Parathyroid adenoma (tissue), 2 donors: ENCODE data around the gene EEFSEC.

Experiments
- H2AFZ ChIP-seq: fragments of 300-600 bp; sonication (generic); one replicate; pipeline ENCODE4 v1.7.0; 2017; ENCODE audit warnings: antibody characterized with exemption, mild to moderate bottlenecking
- H3K27ac ChIP-seq: fragments of 300-600 bp; sonication (generic); one replicate; pipeline ENCODE4 v1.7.0; 2017
- H3K27me3 ChIP-seq: fragments of 300-600 bp; sonication (generic); one replicate; pipeline ENCODE4 v1.7.0; 2017; ENCODE audit warnings: low read length; ENCODE audit not compliant: control insufficient read depth, insufficient read depth
- H3K36me3 ChIP-seq: fragments of 300-600 bp; sonication (generic); one replicate; pipeline ENCODE4 v1.7.0; 2017; ENCODE audit warnings: low read length; ENCODE audit not compliant: control insufficient read depth, insufficient read depth
- H3K4me1 ChIP-seq: fragments of 300-600 bp; sonication (generic); one replicate; pipeline ENCODE4 v1.7.0; 2017; ENCODE audit warnings: control low read depth
- H3K4me2 ChIP-seq: fragments of 300-600 bp; sonication (generic); one replicate; pipeline ENCODE4 v1.7.0; 2017; ENCODE audit warnings: low read length
- H3K4me3 ChIP-seq: fragments of 300-600 bp; sonication (generic); one replicate; pipeline ENCODE4 v1.7.0; 2017; ENCODE audit warnings: low read depth, low read length
- H3K79me2 ChIP-seq: fragments of 300-600 bp; sonication (generic); one replicate; pipeline ENCODE4 v1.7.0; 2017; ENCODE audit warnings: control low read depth
- H3K9ac ChIP-seq: fragments of 300-600 bp; sonication (generic); one replicate; pipeline ENCODE4 v1.7.0; 2017; ENCODE audit warnings: mild to moderate bottlenecking
- H3K9me3 ChIP-seq: fragments of 300-600 bp; sonication (generic); one replicate; pipeline ENCODE4 v1.7.0; 2017; ENCODE audit warnings: low read length; ENCODE audit not compliant: control insufficient read depth
- CTCF ChIP-seq: fragments of 300-600 bp; sonication (generic); IDR thresholded peaks from one replicate; pipeline ENCODE4 v1.7.0; 2017; ENCODE audit warnings: antibody characterized with exemption, mild to moderate bottlenecking
- donor health status: primary hyperparathyroidism.

Gene EEFSEC

GRCh38 chr3:128226186-128226725 is 73.0 kb downstream of the EEFSEC start:
- peaks cover 11% of the 10 kb centered on the region for H3K79me2 ChIP-seq
- no peak overlapping the region for H3K27ac ChIP-seq
- H3K4me2 ChIP-seq = no peak overlapping the region
- no peaks in the 10 kb centered on the region for H3K4me1 ChIP-seq
- H3K27me3 ChIP-seq = no peaks in the 10 kb centered on the region
- H3K4me3 ChIP-seq = no peak overlapping the region
- no peak overlapping the region for H3K9ac ChIP-seq
- no peak for TF ChIP-seq CTCF
- H2AFZ ChIP-seq = no peak overlapping the region
- no peaks in the 10 kb centered on the region for H3K36me3 ChIP-seq
- H3K9me3 ChIP-seq = no peaks in the 10 kb centered on the region

- no peak overlapping the region for H2AFZ ChIP-seq
- H3K4me2 ChIP-seq = no peak overlapping the region
- no peaks in the 10 kb centered on the region for H3K4me1 ChIP-seq
- H3K4me3 ChIP-seq = no peak overlapping the region
- H3K27ac ChIP-seq = no peak overlapping the region
- peak; percentile 63 for TF ChIP-seq CTCF
- H3K27me3 ChIP-seq = no peaks in the 10 kb centered on the region
- H3K9ac ChIP-seq = no peak overlapping the region
- no peaks in the 10 kb centered on the region for H3K9me3 ChIP-seq
- H3K36me3 ChIP-seq = no peaks in the 10 kb centered on the region
- H3K79me2 ChIP-seq = peaks cover 11% of the 10 kb centered on the region
These were observed 73.6 kb downstream of the EEFSEC start for GRCh38 chr3:128226795-128227395.

- no peak for TF ChIP-seq CTCF
- H3K27ac ChIP-seq = no peak overlapping the region
These were observed 74.2 kb downstream of the EEFSEC start for GRCh38 chr3:128227507-128227906.

GRCh38 chr3:128228366-128228910 is 75.2 kb downstream of the EEFSEC start:
- H3K4me1 ChIP-seq = peaks cover 6% of the 10 kb centered on the region
- TF ChIP-seq CTCF = no peak
- H2AFZ ChIP-seq = no peak overlapping the region
- no peak overlapping the region for H3K27ac ChIP-seq
- peaks cover 5% of the 10 kb centered on the region for H3K79me2 ChIP-seq
- H3K9ac ChIP-seq = no peak overlapping the region
- no peaks in the 10 kb centered on the region for H3K36me3 ChIP-seq
- no peaks in the 10 kb centered on the region for H3K27me3 ChIP-seq
- H3K4me2 ChIP-seq = no peak overlapping the region
- H3K4me3 ChIP-seq = no peak overlapping the region
- no peaks in the 10 kb centered on the region for H3K9me3 ChIP-seq

More at GRCh38 chr3:128227507-128227906, 74.2 kb downstream of the EEFSEC start:
- H3K36me3 ChIP-seq = no peaks in the 10 kb centered on the region
- peaks cover 11% of the 10 kb centered on the region for H3K79me2 ChIP-seq
- H2AFZ ChIP-seq = no peak overlapping the region
- H3K9ac ChIP-seq = no peak overlapping the region
- no peaks in the 10 kb centered on the region for H3K9me3 ChIP-seq
- no peaks in the 10 kb centered on the region for H3K27me3 ChIP-seq
- H3K4me1 ChIP-seq = peaks cover 1% of the 10 kb centered on the region
- no peak overlapping the region for H3K4me2 ChIP-seq
- no peak overlapping the region for H3K4me3 ChIP-seq
